ENCODE data around the gene CFAP251. TPM values are rescaled to one million over a fixed set of nuclear protein-coding genes. Genes with fewer than 3 reads are reported as not detected.

Gene CFAP251
- total RNA-seq, 2 experiments from 2014 or later, result 0.59 to 0.65 TPM

DNA sequence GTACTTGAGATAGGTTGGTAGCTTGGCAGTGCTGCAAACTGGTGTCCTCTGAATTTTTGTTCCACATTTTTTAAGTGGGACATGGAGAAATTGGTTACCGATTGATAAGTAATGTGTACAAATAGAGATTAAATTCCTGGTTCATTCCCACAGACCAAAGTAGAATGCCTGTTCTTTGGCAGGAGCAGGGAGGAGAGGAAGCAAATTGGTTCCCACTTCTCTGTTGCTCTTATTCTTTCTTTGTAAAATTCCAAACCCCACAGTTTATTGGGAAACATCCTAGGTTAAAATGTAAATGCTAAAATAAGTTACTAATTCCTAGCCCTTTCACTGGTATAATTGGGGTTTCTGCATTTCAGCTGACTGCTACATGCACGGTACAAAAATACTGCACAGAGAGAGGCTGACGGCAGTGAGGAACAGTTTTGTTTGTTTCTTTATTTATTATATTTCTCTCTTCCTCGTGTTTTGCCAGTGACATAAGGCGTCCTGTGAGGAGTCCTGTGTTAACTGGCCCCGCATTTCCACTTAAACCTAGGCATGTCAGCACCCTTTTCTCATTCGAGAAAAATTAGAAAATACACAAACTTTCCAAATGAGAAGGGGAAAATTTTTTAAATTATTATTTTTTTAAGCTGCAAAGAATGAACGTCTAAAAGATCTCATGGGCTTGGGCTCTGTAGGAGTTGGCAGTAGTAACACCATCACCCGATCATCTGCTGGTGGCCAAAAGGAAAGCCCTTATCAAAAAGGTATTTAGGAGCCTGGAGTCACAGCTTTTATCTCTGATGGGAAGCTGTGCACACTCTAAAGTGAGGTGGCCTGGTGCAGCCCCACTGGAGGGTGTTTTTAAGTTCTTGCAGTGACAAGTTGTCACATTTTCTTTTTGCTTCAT, 77.9 kb downstream of the CFAP251 start:
- ATAC-seq (no peak), DNase-seq (no peak)
- CTCF ChIA-PET, result interaction anchor here (1.9 kb wide), 1 partner anchor 10 kb away, joined by 7 read pairs; no protein-coding TSS in a partner anchor
- intact Hi-C loops (cut with DNase I, micrococcal nuclease), result no loop called here
- peaks cover 14% of the 10 kb centered on the region for H3K4me1 Mint-ChIP-seq
- POLR2A ChIA-PET, result no interaction called here
- H3K4me3 Mint-ChIP-seq, result no peak overlapping the region
- no peaks in the 10 kb centered on the region for H3K36me3 Mint-ChIP-seq (ENCODE audit: low read depth)
- peaks cover 2% of the 10 kb centered on the region for H3K9me3 Mint-ChIP-seq (ENCODE audit: low read depth)
- no peak overlapping the region for H3K27ac Mint-ChIP-seq
- peaks cover 5% of the 10 kb centered on the region for H3K27me3 Mint-ChIP-seq

DNA sequence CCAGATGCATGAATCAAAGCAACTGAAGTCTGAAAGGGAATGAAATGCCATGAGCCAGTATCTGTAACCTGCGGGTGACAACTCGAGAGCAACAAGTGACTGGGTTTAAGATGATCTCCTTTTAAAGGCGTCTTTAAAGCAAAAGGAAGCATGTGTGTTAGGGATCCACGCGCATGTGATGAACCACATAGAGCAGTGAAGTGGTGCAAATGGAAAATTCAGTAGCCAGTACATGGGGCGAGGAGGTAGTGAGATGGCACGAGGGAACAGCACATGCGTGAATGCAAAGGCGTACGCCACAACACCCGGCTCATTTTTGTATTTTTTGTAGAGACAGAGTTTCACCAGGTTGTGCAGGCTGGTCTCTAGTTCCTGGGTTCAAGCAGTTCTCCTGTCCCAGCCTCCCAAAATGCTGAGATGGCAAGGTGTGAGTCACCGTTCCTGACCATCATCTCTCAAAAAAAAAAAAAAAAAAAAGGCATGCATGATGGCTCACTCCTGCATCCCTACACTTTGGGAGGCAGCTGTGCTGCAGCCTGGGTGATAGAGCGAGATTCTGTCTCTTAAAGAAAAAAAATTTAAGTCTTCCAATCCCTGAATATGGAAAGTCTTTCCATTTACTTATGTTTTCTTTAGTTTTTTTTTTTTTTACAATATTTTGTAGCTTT, 78.7 kb downstream of the CFAP251 start:
- no peak for DNase-seq
- H3K36me3 Mint-ChIP-seq (ENCODE audit: low read depth), result no peaks in the 10 kb centered on the region
- peaks cover 5% of the 10 kb centered on the region for H3K27me3 Mint-ChIP-seq
- intact Hi-C loops (cut with DNase I, micrococcal nuclease), result no loop called here
- no peak overlapping the region for H3K4me3 Mint-ChIP-seq
- H3K27ac Mint-ChIP-seq, result no peak overlapping the region
- POLR2A ChIA-PET, result no interaction called here
- CTCF ChIA-PET, result interaction anchor here (0.6 to 1.9 kb wide), 3 partner anchors 9 to 90 kb away, joined by 3 to 7 read pairs (median 3); no protein-coding TSS in a partner anchor
- H3K4me1 Mint-ChIP-seq, result peaks cover 7% of the 10 kb centered on the region
- no peak for ATAC-seq
- H3K9me3 Mint-ChIP-seq (ENCODE audit: low read depth), result peaks cover 2% of the 10 kb centered on the region

DNA sequence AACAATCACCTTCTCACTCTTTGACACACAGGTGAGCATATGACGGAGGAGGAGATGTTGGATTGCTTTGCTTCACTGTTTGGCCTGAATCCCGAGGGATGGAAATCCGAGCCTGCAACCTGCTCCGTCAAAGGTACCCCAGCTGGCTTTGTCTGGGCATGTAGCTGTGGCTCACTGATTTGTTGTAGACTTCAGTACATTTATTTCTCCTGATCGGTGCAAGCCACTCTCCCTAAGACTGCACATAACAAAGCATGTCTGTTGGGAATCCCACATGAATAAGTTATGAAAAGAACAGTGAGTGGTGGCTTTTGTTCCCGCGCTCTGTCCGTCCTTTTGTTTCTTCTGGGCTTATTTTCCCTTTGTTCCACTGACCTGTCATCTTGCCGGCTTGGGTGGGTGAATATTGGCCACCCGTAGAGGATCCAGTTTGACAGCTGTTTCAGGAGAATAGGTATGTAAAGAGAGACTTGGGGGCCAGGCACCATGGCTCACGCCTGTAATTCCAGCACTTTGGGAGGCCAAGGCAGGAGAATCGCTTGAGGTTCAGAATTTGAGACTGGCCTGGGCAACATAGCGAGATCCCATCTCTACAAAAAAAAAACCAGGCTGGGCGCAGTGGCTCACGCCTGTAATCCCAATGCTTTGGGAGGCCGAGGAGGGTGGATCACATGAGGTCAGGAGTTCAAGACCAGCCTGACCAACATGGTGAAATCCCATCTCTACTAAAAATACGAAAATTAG, 83.2 kb downstream of the CFAP251 start:
- POLR2A ChIA-PET, result no interaction called here
- no peak for DNase-seq
- intact Hi-C loops (cut with DNase I, micrococcal nuclease), result no loop called here
- no peak overlapping the region for H3K27ac Mint-ChIP-seq
- CTCF ChIA-PET, result interaction anchor here (0.7 kb wide), 1 partner anchor 174 kb away, joined by 3 read pairs; no protein-coding TSS in a partner anchor
- H3K36me3 Mint-ChIP-seq (ENCODE audit: low read depth), result no peaks in the 10 kb centered on the region
- ATAC-seq, result no peak
- no peak overlapping the region for H3K4me3 Mint-ChIP-seq
- H3K9me3 Mint-ChIP-seq (ENCODE audit: low read depth), result peaks cover 2% of the 10 kb centered on the region
- H3K4me1 Mint-ChIP-seq, result peaks cover 25% of the 10 kb centered on the region
- peaks cover 16% of the 10 kb centered on the region for H3K27me3 Mint-ChIP-seq

DNA sequence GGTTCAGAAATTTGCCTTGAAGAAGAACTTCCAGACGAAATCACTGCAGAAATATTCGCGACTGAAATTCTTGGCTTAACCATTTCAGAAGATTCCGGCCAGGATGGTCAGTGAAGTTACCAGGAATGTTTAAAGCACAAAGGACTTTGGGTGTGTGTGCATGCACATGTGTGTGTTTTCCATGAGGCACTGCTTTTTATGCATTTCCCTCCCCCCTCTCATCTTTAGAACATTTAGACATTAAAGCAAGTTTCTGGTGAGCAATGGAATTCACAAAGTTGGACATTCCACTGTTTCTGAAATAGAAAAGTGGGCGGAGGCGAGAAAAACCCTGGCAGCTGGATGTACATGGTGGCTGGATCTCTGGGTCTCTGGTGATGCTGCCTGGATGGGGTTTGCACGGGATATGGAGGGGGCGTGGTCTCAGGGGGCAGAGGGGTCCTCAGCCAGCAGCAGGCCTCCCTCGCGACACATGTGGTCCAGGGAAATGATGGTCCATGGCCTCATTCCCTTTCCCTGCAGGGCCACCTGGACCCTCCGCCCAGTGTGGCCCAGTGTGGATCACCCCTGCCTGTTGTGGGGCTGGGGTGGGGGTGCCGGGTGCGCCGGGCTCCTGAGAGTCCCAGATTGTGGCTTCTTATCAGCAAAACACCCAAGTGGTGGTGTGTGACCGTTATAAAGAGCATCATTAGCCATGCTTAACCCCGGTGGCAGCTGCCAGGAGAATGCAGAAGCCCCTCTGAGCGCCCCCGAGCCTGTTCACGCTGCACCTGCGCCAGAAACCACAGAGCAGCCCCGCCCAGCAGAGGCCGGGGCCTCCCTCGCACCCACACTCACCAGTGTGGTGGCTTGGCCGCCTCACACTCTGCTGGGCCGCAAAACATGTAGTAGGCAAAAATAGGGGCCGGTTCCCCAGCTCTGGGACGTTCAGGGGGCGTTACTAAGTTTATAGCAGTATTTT, 85.5 kb downstream of the CFAP251 start:
- Mint-ChIP-seq H3K9me3 (ENCODE audit: low read depth) (peaks cover 2% of the 10 kb centered on the region), H3K36me3 (ENCODE audit: low read depth) (no peaks in the 10 kb centered on the region), H3K27ac (no peak overlapping the region), H3K4me1 (peaks cover 31% of the 10 kb centered on the region), H3K27me3 (peaks cover 14% of the 10 kb centered on the region), H3K4me3 (no peak overlapping the region)
- ATAC-seq, result peak; percentile 51
- ChIA-PET CTCF (interaction anchor here (0.6 to 1.7 kb wide), 4 partner anchors 12 to 1735 kb away, joined by 4 to 5 read pairs (median 4); no protein-coding TSS in a partner anchor), POLR2A (interaction anchor here (1.5 kb wide), 1 partner anchor 12 kb away, joined by 4 read pairs; no protein-coding TSS in a partner anchor)
- intact Hi-C loops (cut with DNase I, micrococcal nuclease), result no loop called here
- DNase-seq, result peak; percentile 32

DNA sequence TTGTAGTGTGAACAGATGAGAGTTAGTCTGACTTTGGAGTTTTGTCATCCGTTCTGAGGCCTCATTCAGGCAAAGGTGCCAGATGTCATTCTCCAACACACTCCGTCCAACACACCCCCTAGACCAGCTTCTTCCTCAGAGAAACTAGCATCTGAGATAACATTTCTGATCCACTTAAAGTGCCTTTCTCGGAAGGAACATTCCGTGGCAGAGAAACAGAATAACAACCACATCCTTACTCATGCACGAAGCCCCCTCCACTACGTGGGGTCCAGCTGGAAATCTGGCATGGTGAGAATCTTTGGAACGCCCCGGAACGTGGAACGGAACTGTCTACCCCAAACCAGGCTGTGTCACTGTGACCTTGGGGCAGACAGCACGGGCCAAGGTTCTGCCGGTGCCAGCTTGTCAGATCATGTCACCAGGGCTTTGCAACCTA, 86.3 kb downstream of the CFAP251 start:
- ChIA-PET CTCF (interaction anchor here (0.6 to 1.5 kb wide), 3 partner anchors 12 to 1735 kb away, joined by 4 to 5 read pairs (median 4); no protein-coding TSS in a partner anchor), POLR2A (interaction anchor here (1.5 kb wide), 1 partner anchor 12 kb away, joined by 4 read pairs; no protein-coding TSS in a partner anchor)
- H3K4me3 Mint-ChIP-seq, result no peak overlapping the region
- H3K27me3 Mint-ChIP-seq, result peaks cover 14% of the 10 kb centered on the region
- H3K4me1 Mint-ChIP-seq, result peaks cover 31% of the 10 kb centered on the region
- intact Hi-C loops (cut with DNase I, micrococcal nuclease), result no loop called here
- no peaks in the 10 kb centered on the region for H3K36me3 Mint-ChIP-seq (ENCODE audit: low read depth)
- ATAC-seq (peak; percentile 12), DNase-seq (no peak)
- peaks cover under 1% of the 10 kb centered on the region for H3K9me3 Mint-ChIP-seq (ENCODE audit: low read depth)
- no peak overlapping the region for H3K27ac Mint-ChIP-seq

DNA sequence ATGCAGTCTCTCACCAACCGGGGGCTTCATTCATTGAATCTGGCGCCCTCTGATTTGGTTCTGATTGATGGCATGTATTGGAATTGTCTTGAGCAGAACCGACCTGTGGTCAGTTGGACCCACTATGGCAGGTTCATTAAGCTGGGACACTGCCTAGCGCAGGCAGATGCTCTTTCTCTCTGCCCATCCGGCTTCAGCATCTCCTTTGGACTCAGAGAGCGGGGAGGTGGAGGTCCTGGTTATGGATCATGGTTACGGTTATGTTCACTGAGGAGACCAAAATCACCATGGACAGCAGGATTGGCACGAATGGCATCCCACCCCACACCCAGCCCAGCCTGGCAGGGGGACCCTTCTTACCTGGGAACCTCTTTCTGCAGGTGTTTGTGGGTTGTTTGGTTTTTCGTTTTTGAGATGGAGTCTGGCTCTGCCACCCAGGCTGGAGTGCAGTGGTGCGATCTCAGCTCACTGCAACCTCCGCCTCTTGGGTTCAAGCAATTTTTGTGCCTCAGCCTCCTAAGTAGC, 86.9 kb downstream of the CFAP251 start:
- Mint-ChIP-seq H3K27me3 (peaks cover 14% of the 10 kb centered on the region), H3K36me3 (ENCODE audit: low read depth) (no peaks in the 10 kb centered on the region), H3K4me1 (peaks cover 31% of the 10 kb centered on the region), H3K9me3 (ENCODE audit: low read depth) (no peaks in the 10 kb centered on the region), H3K4me3 (no peak overlapping the region), H3K27ac (no peak overlapping the region)
- intact Hi-C loops (cut with DNase I, micrococcal nuclease), result no loop called here
- POLR2A ChIA-PET, result interaction anchor here (0.7 to 1.5 kb wide), 2 partner anchors 13 to 49 kb away, joined by 4 to 6 read pairs; no protein-coding TSS in a partner anchor
- ATAC-seq (no peak), DNase-seq (no peak)
- CTCF ChIA-PET, result interaction anchor here (1.0 to 1.5 kb wide), 3 partner anchors 13 to 211 kb away, joined by 3 to 4 read pairs (median 4); no protein-coding TSS in a partner anchor

DNA sequence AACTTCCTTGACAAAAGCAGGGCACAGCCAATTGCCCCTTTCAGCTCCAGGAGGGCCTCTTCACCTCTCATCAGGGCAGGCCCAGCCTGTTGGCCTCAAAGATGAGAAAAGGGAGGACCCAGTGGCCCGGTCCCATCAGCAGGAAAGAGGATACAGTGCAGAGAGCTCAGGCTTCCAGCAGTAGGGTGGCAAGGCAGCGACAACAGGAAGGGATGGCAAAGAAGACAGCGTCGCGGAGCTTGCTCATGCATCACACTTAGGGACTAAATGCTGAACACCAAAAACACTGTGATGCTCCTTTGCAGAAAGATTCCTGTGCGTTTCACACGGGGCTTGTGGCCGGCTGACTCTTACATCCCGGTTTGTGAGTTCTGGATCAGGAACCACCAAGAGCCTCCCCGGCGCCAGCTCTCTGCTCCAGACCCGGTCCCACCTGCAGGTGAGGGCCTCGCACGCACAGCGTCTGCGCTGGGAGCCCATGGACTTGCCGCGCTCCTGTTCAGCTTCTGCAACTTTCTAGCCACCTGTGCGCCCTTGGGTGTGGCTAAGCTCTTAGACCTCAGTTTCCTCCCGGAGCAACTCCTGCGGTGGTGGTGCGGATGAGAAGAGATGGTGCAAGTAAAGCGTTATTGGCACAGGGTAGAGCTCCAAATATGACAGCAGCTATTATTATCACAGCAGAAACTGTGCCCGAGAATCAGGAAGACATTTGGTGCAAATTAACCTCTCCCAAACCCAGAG, 88.0 kb downstream of the CFAP251 start:
- H3K36me3 Mint-ChIP-seq (ENCODE audit: low read depth), result no peaks in the 10 kb centered on the region
- H3K4me3 Mint-ChIP-seq, result no peak overlapping the region
- no peaks in the 10 kb centered on the region for H3K9me3 Mint-ChIP-seq (ENCODE audit: low read depth)
- CTCF ChIA-PET, result interaction anchor here (0.6 to 1.3 kb wide), 8 partner anchors 10 to 238 kb away, joined by 3 to 7 read pairs (median 3); partner anchors contain the start of gene CFAP251
- DNase-seq, result peak; percentile 30
- ATAC-seq, result peak; percentile 51
- H3K4me1 Mint-ChIP-seq, result peaks cover 31% of the 10 kb centered on the region
- intact Hi-C loops (cut with DNase I, micrococcal nuclease), result no loop called here
- H3K27me3 Mint-ChIP-seq, result peaks cover 14% of the 10 kb centered on the region
- POLR2A ChIA-PET, result no interaction called here
- H3K27ac Mint-ChIP-seq, result no peak overlapping the region

DNA sequence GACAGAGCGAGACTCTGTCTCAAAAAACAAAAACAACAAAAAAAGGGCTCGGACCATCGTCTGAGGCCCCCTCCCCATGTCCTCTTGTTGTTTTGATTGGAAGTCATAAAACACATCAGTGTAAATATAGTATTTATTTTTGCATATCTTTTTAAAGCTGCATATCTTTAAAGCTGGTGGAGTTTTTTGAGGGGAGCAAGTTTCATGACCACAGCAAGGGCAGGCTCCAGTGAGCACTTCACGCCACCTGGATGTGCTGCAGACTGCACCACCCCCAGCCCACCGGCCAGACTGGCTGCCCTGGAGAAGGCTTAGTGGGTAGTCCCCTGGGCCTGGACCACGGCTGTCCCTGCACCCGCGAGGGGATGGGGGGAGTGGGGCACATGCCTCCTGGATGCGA, 91.3 kb downstream of the CFAP251 start:
- H3K27me3 Mint-ChIP-seq, result peaks cover 10% of the 10 kb centered on the region
- DNase-seq (no peak), ATAC-seq (no peak)
- CTCF ChIA-PET, result interaction anchor here (1.0 to 1.5 kb wide), 2 partner anchors 17 to 91 kb away, joined by 3 to 4 read pairs; partner anchors contain the start of gene CFAP251
- H3K36me3 Mint-ChIP-seq (ENCODE audit: low read depth), result no peaks in the 10 kb centered on the region
- intact Hi-C loops (cut with DNase I, micrococcal nuclease), result no loop called here
- H3K9me3 Mint-ChIP-seq (ENCODE audit: low read depth), result no peaks in the 10 kb centered on the region
- no peak overlapping the region for H3K4me3 Mint-ChIP-seq
- POLR2A ChIA-PET, result no interaction called here
- H3K27ac Mint-ChIP-seq, result no peak overlapping the region
- peaks cover 30% of the 10 kb centered on the region for H3K4me1 Mint-ChIP-seq

DNA sequence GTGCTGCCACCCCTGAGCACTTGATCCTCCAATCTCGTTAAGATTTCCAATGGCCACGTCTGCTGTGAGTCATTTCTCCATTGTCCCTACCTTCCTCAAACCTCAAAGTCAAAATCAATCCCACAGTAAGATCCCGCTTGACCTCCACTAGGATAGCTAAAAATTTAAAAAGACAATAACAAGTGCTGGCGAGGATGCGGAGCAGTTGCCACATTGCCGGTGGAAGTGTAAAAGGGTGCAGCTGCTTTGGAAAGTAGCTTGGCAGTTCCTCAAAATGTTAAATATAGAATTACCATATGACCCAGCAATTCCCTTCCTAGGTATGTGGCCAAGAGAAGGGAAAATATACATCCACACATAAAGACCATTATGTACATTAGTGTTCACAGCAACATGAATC, 93.8 kb downstream of the CFAP251 start:
- H3K9me3 Mint-ChIP-seq (ENCODE audit: low read depth), result no peaks in the 10 kb centered on the region
- H3K27ac Mint-ChIP-seq, result no peak overlapping the region
- peaks cover 13% of the 10 kb centered on the region for H3K4me1 Mint-ChIP-seq
- no peaks in the 10 kb centered on the region for H3K36me3 Mint-ChIP-seq (ENCODE audit: low read depth)
- ChIA-PET CTCF (interaction anchor here (0.6 to 0.9 kb wide), 3 partner anchors 9 to 111 kb away, joined by 3 read pairs; no protein-coding TSS in a partner anchor), POLR2A (no interaction called here)
- no peak for ATAC-seq
- H3K4me3 Mint-ChIP-seq, result no peak overlapping the region
- no peak for DNase-seq
- intact Hi-C loops (cut with DNase I, micrococcal nuclease), result no loop called here
- peaks cover 4% of the 10 kb centered on the region for H3K27me3 Mint-ChIP-seq
